Measurements from ENCODE around the gene MVK. TPM values are rescaled to one million over a fixed set of nuclear protein-coding genes. Genes with fewer than 3 reads are reported as not detected.

The MVK gene
- total RNA-seq, 1 donor from 2014 or later, result 28.1 TPM

GRCh38 chr12:109590566-109590965 lies 17.0 kb downstream of the MVK start:
- Mint-ChIP-seq H3K4me3 (no peak overlapping the region), H3K4me1 (ENCODE audit: unreplicated experiment) (peaks cover 6% of the 10 kb centered on the region), H3K27me3 (no peaks in the 10 kb centered on the region), H3K27ac (no peak overlapping the region), H3K36me3 (peaks cover 3% of the 10 kb centered on the region), H3K9me3 (no peaks in the 10 kb centered on the region)
- no peak for TF ChIP-seq CTCF (conservative IDR thresholded peaks at IDR 0.05)
- no peak for DNase-seq (ENCODE audit: extremely low spot score, unreplicated experiment)

GRCh38 chr12:109591041-109591440 lies 17.4 kb downstream of the MVK start:
- DNase-seq (ENCODE audit: extremely low spot score, unreplicated experiment), result no peak
- H3K27me3 Mint-ChIP-seq, result no peaks in the 10 kb centered on the region
- TF ChIP-seq CTCF (conservative IDR thresholded peaks at IDR 0.05), result no peak
- H3K4me1 Mint-ChIP-seq (ENCODE audit: unreplicated experiment), result peaks cover 6% of the 10 kb centered on the region
- no peak overlapping the region for H3K27ac Mint-ChIP-seq
- no peaks in the 10 kb centered on the region for H3K9me3 Mint-ChIP-seq
- H3K4me3 Mint-ChIP-seq, result no peak overlapping the region
- peaks cover 3% of the 10 kb centered on the region for H3K36me3 Mint-ChIP-seq

DNA sequence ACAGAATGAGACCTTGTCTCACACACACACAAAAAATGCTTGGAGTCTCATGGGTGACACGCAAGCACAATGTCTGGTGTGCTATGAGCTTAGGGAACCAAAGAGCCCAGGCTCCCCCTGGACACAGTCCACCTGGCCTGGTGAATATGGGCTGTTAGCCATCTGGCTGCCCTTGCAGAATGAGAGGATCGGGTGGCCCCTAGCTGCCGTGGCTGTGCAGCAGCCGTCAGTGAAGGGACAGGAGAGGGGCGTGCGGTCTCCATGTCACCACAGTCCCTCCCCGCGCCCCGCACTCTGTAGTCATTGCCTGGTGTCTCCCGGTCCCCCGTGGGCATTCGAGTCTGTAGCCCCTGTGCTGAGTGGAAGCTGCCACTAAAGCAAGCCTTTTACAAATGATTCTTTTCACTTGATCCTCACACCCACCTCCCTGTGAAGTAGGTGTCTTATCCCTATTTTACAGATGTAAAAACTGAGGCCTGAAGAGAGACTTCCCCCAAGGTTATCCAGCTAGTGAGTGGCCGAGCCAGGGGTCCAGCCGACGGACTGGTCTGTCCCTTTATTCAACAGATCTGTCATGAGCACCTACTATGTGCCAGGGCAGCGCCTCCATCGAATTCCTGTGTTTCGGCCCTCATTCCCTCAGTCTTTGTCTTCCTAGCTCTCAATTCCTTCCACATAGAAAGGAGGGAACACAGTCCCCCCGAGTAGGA lies 18.8 kb downstream of the MVK start:
- no peak overlapping the region for H3K4me3 Mint-ChIP-seq
- H3K9me3 Mint-ChIP-seq, result no peaks in the 10 kb centered on the region
- DNase-seq (ENCODE audit: extremely low spot score, unreplicated experiment), result no peak
- H3K36me3 Mint-ChIP-seq, result peaks cover 3% of the 10 kb centered on the region
- H3K4me1 Mint-ChIP-seq (ENCODE audit: unreplicated experiment), result peaks cover 6% of the 10 kb centered on the region
- no peaks in the 10 kb centered on the region for H3K27me3 Mint-ChIP-seq
- H3K27ac Mint-ChIP-seq, result no peak overlapping the region
- no peak for TF ChIP-seq CTCF (conservative IDR thresholded peaks at IDR 0.05)

- no peak overlapping the region for H3K4me3 Mint-ChIP-seq
- H3K27me3 Mint-ChIP-seq, result no peaks in the 10 kb centered on the region
- no peaks in the 10 kb centered on the region for H3K9me3 Mint-ChIP-seq
- peaks cover 11% of the 10 kb centered on the region for H3K4me1 Mint-ChIP-seq (ENCODE audit: unreplicated experiment)
- no peak overlapping the region for H3K27ac Mint-ChIP-seq
- DNase-seq (ENCODE audit: extremely low spot score, unreplicated experiment), result no peak
- TF ChIP-seq CTCF (conservative IDR thresholded peaks at IDR 0.05), result no peak
- H3K36me3 Mint-ChIP-seq, result peaks cover 3% of the 10 kb centered on the region
Observed at GRCh38 chr12:109592905-109593272, 19.3 kb downstream of the MVK start.

GRCh38 chr12:109594556-109595317 lies 21.1 kb downstream of the MVK start:
- no peak for DNase-seq (ENCODE audit: extremely low spot score, unreplicated experiment)
- Mint-ChIP-seq H3K9me3 (no peaks in the 10 kb centered on the region), H3K4me1 (ENCODE audit: unreplicated experiment) (peaks cover 9% of the 10 kb centered on the region), H3K36me3 (no peaks in the 10 kb centered on the region), H3K4me3 (no peak overlapping the region), H3K27me3 (no peaks in the 10 kb centered on the region), H3K27ac (no peak overlapping the region)
- no peak for TF ChIP-seq CTCF (conservative IDR thresholded peaks at IDR 0.05)

Measured in type B pancreatic cell (in vitro differentiated cells).